Mesendoderm (in vitro differentiated cells): Measurements from ENCODE around the gene PRIM2.
"Not testable (repeated sequence)": the region's sequence is repeated elsewhere in the genome, so short reads cannot be mapped to it uniquely, and the experiment has no call there.

ENCODE experiments used
- DNase-seq: peaks from one replicate; pipeline ENCODE4 v3.0.0; 2013
- H2AK5ac ChIP-seq: 2 replicates; pipeline ENCODE4 v1.6.1; 2013; ENCODE audit warnings: low read length, inconsistent platforms
- H2BK120ac ChIP-seq: 2 replicates; pipeline ENCODE4 v1.6.1; 2013; ENCODE audit warnings: low read depth, mild to moderate bottlenecking, low read length, moderate library complexity, mixed read lengths
- H2BK15ac ChIP-seq: replicated peaks from 2 replicates; pipeline ENCODE4 v1.6.1; 2013; ENCODE audit warnings: low read depth, mild to moderate bottlenecking, moderate library complexity
- H2BK5ac ChIP-seq: 2 replicates; pipeline ENCODE4 v1.6.1; 2013; ENCODE audit warnings: low read length, inconsistent platforms
- H3K18ac ChIP-seq: 2 replicates; pipeline ENCODE4 v1.6.1; 2013; ENCODE audit warnings: mild to moderate bottlenecking, low read length, mixed read lengths
- H3K23ac ChIP-seq: one replicate; pipeline ENCODE4 v1.6.1; 2013; ENCODE audit warnings: low read length
- H3K27ac ChIP-seq: 2 replicates; pipeline ENCODE4 v1.5.1; 2013; ENCODE audit warnings: low read depth, mild to moderate bottlenecking, inconsistent platforms, low read length, moderate library complexity
- H3K27me3 ChIP-seq: 2 replicates; pipeline ENCODE4 v1.6.1; 2013; ENCODE audit warnings: low read length, control low read depth, mild to moderate bottlenecking, inconsistent platforms; ENCODE audit not compliant: insufficient read depth, poor library complexity
- H3K36me3 ChIP-seq: 2 replicates; pipeline ENCODE4 v1.6.1; 2013; ENCODE audit warnings: low read length, inconsistent platforms; ENCODE audit not compliant: control insufficient read depth, insufficient read depth
- H3K4ac ChIP-seq: one replicate; pipeline ENCODE4 v1.6.1; 2013; ENCODE audit warnings: low read depth, mild to moderate bottlenecking, low read length, moderate library complexity
- H3K4me1 ChIP-seq: 2 replicates; pipeline ENCODE4 v1.6.1; 2013; ENCODE audit warnings: low read depth, low read length, inconsistent platforms; ENCODE audit not compliant: control insufficient read depth
- H3K4me2 ChIP-seq: 2 replicates; pipeline ENCODE4 v1.6.1; 2013; ENCODE audit warnings: low read length
- H3K4me3 ChIP-seq: 2 replicates; pipeline ENCODE4 v1.5.1; 2013; ENCODE audit warnings: mild to moderate bottlenecking, low read length
- H3K56ac ChIP-seq: one replicate; pipeline ENCODE4 v1.6.1; 2013; ENCODE audit warnings: low read length
- H3K79me1 ChIP-seq: 2 replicates; pipeline ENCODE4 v1.6.1; 2013; ENCODE audit warnings: low read length, inconsistent platforms
- H3K79me2 ChIP-seq: 2 replicates; pipeline ENCODE4 v1.6.1; 2013; ENCODE audit warnings: mild to moderate bottlenecking, low read length; ENCODE audit not compliant: control insufficient read depth, insufficient read depth
- H3K9ac ChIP-seq: 2 replicates; pipeline ENCODE4 v1.6.1; 2013; ENCODE audit warnings: low read length, inconsistent platforms
- H4K5ac ChIP-seq: one replicate; pipeline ENCODE4 v1.6.1; 2013; ENCODE audit warnings: low read length
- H4K8ac ChIP-seq: one replicate; pipeline ENCODE4 v1.6.1; 2013; ENCODE audit warnings: low read depth, mild to moderate bottlenecking, control low read depth, low read length, moderate library complexity
- WGBS: extraction: QIAGEN DNeasy Blood & Tissue Kit; methylation state at CpG from one replicate; pipeline ENCODE4 v1.1.7; 2013; ENCODE audit warnings: low lambda C conversion rate, missing lambda C conversion rate; ENCODE audit not compliant: insufficient coverage; ENCODE audit errors: extremely low coverage; 5-methylcytosine and 5-hydroxymethylcytosine counted together

The PRIM2 gene

GRCh38 chr6:57475656-57476055, 158.2 kb downstream of the PRIM2 start:
- not testable (repeated sequence) for H2AK5ac ChIP-seq, H3K4me3 ChIP-seq, H3K79me1 ChIP-seq, H2BK120ac ChIP-seq, H3K4me2 ChIP-seq, H3K56ac ChIP-seq, H3K79me2 ChIP-seq, H2BK15ac ChIP-seq, H4K5ac ChIP-seq, H3K27me3 ChIP-seq, H3K9ac ChIP-seq, H3K18ac ChIP-seq, H2BK5ac ChIP-seq, H3K36me3 ChIP-seq, H4K8ac ChIP-seq, H3K23ac ChIP-seq, H3K4ac ChIP-seq, H3K27ac ChIP-seq, H3K4me1 ChIP-seq, DNase-seq
- WGBS, result no CpG with 5 or more reads among the region's 2 CpGs

GRCh38 chr6:57480194-57480593, 162.8 kb downstream of the PRIM2 start:
- H3K56ac ChIP-seq, H3K79me1 ChIP-seq, H3K27me3 ChIP-seq: not testable (repeated sequence)

GRCh38 chr6:57481121-57481520, 163.7 kb downstream of the PRIM2 start:
- not testable (repeated sequence) for H3K27ac ChIP-seq, DNase-seq, H3K4ac ChIP-seq, H3K4me1 ChIP-seq, H4K8ac ChIP-seq, H3K4me2 ChIP-seq, H3K23ac ChIP-seq, H2BK5ac ChIP-seq, H2AK5ac ChIP-seq, H3K4me3 ChIP-seq, H3K56ac ChIP-seq, H3K18ac ChIP-seq, H3K79me2 ChIP-seq, H2BK15ac ChIP-seq, H3K79me1 ChIP-seq, H4K5ac ChIP-seq, H3K27me3 ChIP-seq, H2BK120ac ChIP-seq, H3K9ac ChIP-seq, H3K36me3 ChIP-seq
- WGBS, result no CpG with 5 or more reads among the region's 1 CpG

More at GRCh38 chr6:57480194-57480593, 162.8 kb downstream of the PRIM2 start:
- not testable (repeated sequence) for H3K4ac ChIP-seq, H3K79me2 ChIP-seq, H2BK120ac ChIP-seq, H3K4me2 ChIP-seq, H3K4me1 ChIP-seq, H3K9ac ChIP-seq, H4K8ac ChIP-seq, H3K4me3 ChIP-seq, DNase-seq, H2BK15ac ChIP-seq, H2AK5ac ChIP-seq, H4K5ac ChIP-seq, H3K36me3 ChIP-seq, H2BK5ac ChIP-seq, H3K18ac ChIP-seq, H3K27ac ChIP-seq, H3K23ac ChIP-seq

- H3K56ac ChIP-seq, H2AK5ac ChIP-seq, H4K5ac ChIP-seq, H3K23ac ChIP-seq, H4K8ac ChIP-seq, H3K4me2 ChIP-seq, H3K36me3 ChIP-seq, H3K18ac ChIP-seq, H3K4me1 ChIP-seq, H3K27me3 ChIP-seq, H3K4ac ChIP-seq, H3K9ac ChIP-seq, H3K4me3 ChIP-seq, H3K79me2 ChIP-seq, H2BK5ac ChIP-seq, DNase-seq, H3K79me1 ChIP-seq, H2BK15ac ChIP-seq, H3K27ac ChIP-seq, H2BK120ac ChIP-seq: not testable (repeated sequence)
- WGBS, result no CpG with 5 or more reads among the region's 4 CpGs
These were observed 165.0 kb downstream of the PRIM2 start for GRCh38 chr6:57482471-57482870.

GRCh38 chr6:57486494-57487081, 169.2 kb downstream of the PRIM2 start:
- not testable (repeated sequence) for H2BK120ac ChIP-seq, H3K4me2 ChIP-seq, H3K36me3 ChIP-seq, DNase-seq, H3K4me1 ChIP-seq, H3K18ac ChIP-seq, H3K4ac ChIP-seq, H4K8ac ChIP-seq, H2BK5ac ChIP-seq, H3K27ac ChIP-seq, H2BK15ac ChIP-seq, H3K4me3 ChIP-seq, H3K79me1 ChIP-seq, H3K9ac ChIP-seq, H3K23ac ChIP-seq, H4K5ac ChIP-seq, H3K27me3 ChIP-seq, H3K79me2 ChIP-seq, H2AK5ac ChIP-seq, H3K56ac ChIP-seq
- no CpG with 5 or more reads among the region's 4 CpGs for WGBS

- DNase-seq, result peak; percentile 23
- H3K79me2 ChIP-seq, H3K27ac ChIP-seq, H3K79me1 ChIP-seq, H3K23ac ChIP-seq, H3K9ac ChIP-seq, H3K4me2 ChIP-seq, H2BK15ac ChIP-seq, H2AK5ac ChIP-seq, H2BK5ac ChIP-seq, H3K36me3 ChIP-seq, H4K8ac ChIP-seq, H3K18ac ChIP-seq, H2BK120ac ChIP-seq, H4K5ac ChIP-seq, H3K4me3 ChIP-seq, H3K4me1 ChIP-seq, H3K56ac ChIP-seq, H3K27me3 ChIP-seq, H3K4ac ChIP-seq: not testable (repeated sequence)
- no CpG with 5 or more reads among the region's 3 CpGs for WGBS
These were observed 171.1 kb downstream of the PRIM2 start for GRCh38 chr6:57488551-57488950.
